Pons (tissue), 1 donor: ENCODE data around the gene VSIG1.

Experiments used
- DNase-seq: peaks from one replicate; pipeline ENCODE4 v3.0.0-alpha.2; 2016; ENCODE audit warnings: low spot score

Gene VSIG1

GRCh38 chrX:108044554-108045256 lies at the start of gene VSIG1:
VSIG1 (plus strand) TSS chrX:108045065; CDS start chrX:108045131, 66 bp downstream.
- DNase-seq, result no peak

GRCh38 chrX:107996124-107996523 lies 48.7 kb upstream of the VSIG1 start:
- DNase-seq, result no peak

GRCh38 chrX:108000751-108001150 lies 44.1 kb upstream of the VSIG1 start:
- DNase-seq, result no peak

GRCh38 chrX:108001218-108001814 lies 43.5 kb upstream of the VSIG1 start:
- no peak for DNase-seq

- no peak for DNase-seq
Observed at GRCh38 chrX:108018656-108019381, 26.0 kb upstream of the VSIG1 start.

GRCh38 chrX:108019382-108019875 lies 25.4 kb upstream of the VSIG1 start:
- no peak for DNase-seq

- DNase-seq, result no peak
Observed at GRCh38 chrX:108020631-108021030, 24.2 kb upstream of the VSIG1 start.

GRCh38 chrX:108022491-108023089 lies 22.3 kb upstream of the VSIG1 start:
- DNase-seq, result no peak

GRCh38 chrX:108025376-108025775 lies 19.5 kb upstream of the VSIG1 start:
- DNase-seq, result no peak

- DNase-seq, result no peak
Observed at GRCh38 chrX:108025954-108026600, 18.8 kb upstream of the VSIG1 start.

GRCh38 chrX:108028854-108029253 lies 16.0 kb upstream of the VSIG1 start:
- DNase-seq, result no peak

- DNase-seq, result no peak
Observed at GRCh38 chrX:108029928-108030711, 14.7 kb upstream of the VSIG1 start.

GRCh38 chrX:108032944-108033343 lies 11.9 kb upstream of the VSIG1 start:
- DNase-seq, result no peak

GRCh38 chrX:108033890-108034289 lies 11.0 kb upstream of the VSIG1 start:
- DNase-seq, result no peak

- no peak for DNase-seq
Observed at GRCh38 chrX:108034725-108035124, 10.1 kb upstream of the VSIG1 start.

GRCh38 chrX:108036298-108036973 lies 8.4 kb upstream of the VSIG1 start:
- DNase-seq, result no peak

GRCh38 chrX:108049649-108050048 lies 4.8 kb downstream of the VSIG1 start:
- no peak for DNase-seq

- DNase-seq, result no peak
Observed at GRCh38 chrX:108053218-108053617, 8.4 kb downstream of the VSIG1 start.

- DNase-seq, result no peak
Observed at GRCh38 chrX:108055546-108055945, 10.7 kb downstream of the VSIG1 start.

GRCh38 chrX:108059801-108060200 lies 14.9 kb downstream of the VSIG1 start:
- DNase-seq, result no peak

GRCh38 chrX:108064001-108064400 lies 19.1 kb downstream of the VSIG1 start:
- no peak for DNase-seq
